ENCODE data around the gene DSPP.

The DSPP gene

GRCh38 chr4:87662871-87663270 is 54.5 kb downstream of the DSPP start:
- H3K9ac ChIP-seq (ENCODE audit: low read length): no peak overlapping the region
- no peaks in the 10 kb centered on the region for H3K9me3 ChIP-seq (ENCODE audit: control insufficient read depth, insufficient read depth, low read depth, low read length)
- H3K27me3 ChIP-seq (ENCODE audit: control insufficient read depth, insufficient read depth, low read length): no peaks in the 10 kb centered on the region
- no peak overlapping the region for H3K27ac ChIP-seq (ENCODE audit: low read depth, low read length)
- no peaks in the 10 kb centered on the region for H3K36me3 ChIP-seq (ENCODE audit: control insufficient read depth, insufficient read depth, low read length)
- H3K4me3 ChIP-seq (ENCODE audit: low read depth, low read length): no peak overlapping the region
- H3K4me1 ChIP-seq (ENCODE audit: control insufficient read depth, insufficient read depth, low read length): peaks cover 4% of the 10 kb centered on the region; the same call in 1 of the 2 replicates

Data from HUES6 (cell line).